Naive thymus-derived CD4-positive, alpha-beta T cell (primary cell): Measurements from ENCODE around the gene IFITM2. TPM values are rescaled to one million over a fixed set of nuclear protein-coding genes. Genes with fewer than 3 reads are reported as not detected.
"Not testable (repeated sequence)": the region's sequence is repeated elsewhere in the genome, so short reads cannot be mapped to it uniquely, and the experiment has no call there.

ENCODE experiments used
- ATAC-seq: fragments of 150-1000 bp; cut with Tn5 transposase; 2 replicates; pipeline ENCODE4 v1.10.0; 2021; ENCODE audit warnings: mild to moderate bottlenecking, moderate library complexity
- CTCF ChIA-PET: fragments of 350-600 bp; sonication (Branson Sonifier 250); formaldehyde crosslinking; loops from one replicate; lab custom pipeline; 2021; ENCODE audit warnings: antibody characterized with exemption; lab: Charles Lee
- POLR2A ChIA-PET: fragments of 350-600 bp; sonication (Branson Sonifier 250); formaldehyde crosslinking; loops from one replicate; lab custom pipeline; 2021; ENCODE audit warnings: antibody characterized with exemption, inconsistent platforms; lab: Charles Lee
- DNase-seq, 9 donors: peaks; one replicate each; pipeline versions ENCODE4 v3.0.0 to v3.0.0-alpha.2; 2020 to 2022; ENCODE audit warnings: mixed read lengths in 1 of 9
- H3K27ac ChIP-seq: one replicate; pipeline ENCODE4 v1.7.0; 2013; ENCODE audit warnings: mild to moderate bottlenecking, low read depth, low read length, moderate library complexity
- H3K27me3 ChIP-seq, 2 donors: one replicate each; pipeline ENCODE4 v1.7.0; 2013; ENCODE audit warnings: low read length in 2 of 2, mild to moderate bottlenecking in 2 of 2, moderate library complexity in 2 of 2; ENCODE audit not compliant: control insufficient read depth in 2 of 2, insufficient read depth in 2 of 2
- H3K36me3 ChIP-seq, 3 experiments: 1 replicate in 2 of 3; 2 replicates in 1 of 3; pipeline ENCODE4 v1.7.0; 2013; ENCODE audit warnings: low read length in 3 of 3, mild to moderate bottlenecking in 3 of 3, moderate library complexity in 1 of 3; ENCODE audit not compliant: insufficient read depth in 3 of 3, control insufficient read depth in 2 of 3
- H3K4me1 ChIP-seq, 2 donors: one replicate each; pipeline ENCODE4 v1.7.0; 2013; ENCODE audit warnings: low read length in 2 of 2, mild to moderate bottlenecking in 2 of 2, moderate library complexity in 1 of 2; ENCODE audit not compliant: control insufficient read depth in 2 of 2, insufficient read depth in 2 of 2
- H3K4me3 ChIP-seq: 2 replicates; pipeline ENCODE4 v1.7.0; 2013; ENCODE audit warnings: mild to moderate bottlenecking, low read length
- H3K9me3 ChIP-seq, 3 experiments: 1 replicate in 2 of 3; 2 replicates in 1 of 3; pipeline ENCODE4 v1.7.0; 2013; ENCODE audit warnings: low read length in 3 of 3; ENCODE audit not compliant: control insufficient read depth in 2 of 3
- H3K27ac Mint-ChIP-seq, 9 donors: one replicate each; pipeline ENCODE4 v1.8.0; 2020 to 2022; ENCODE audit warnings: mixed read lengths in 9 of 9, mild to moderate bottlenecking in 8 of 9, moderate library complexity in 5 of 9, inconsistent platforms in 2 of 9
- H3K27me3 Mint-ChIP-seq, 5 donors: one replicate each; pipeline ENCODE4 v1.8.0; 2021 to 2022; ENCODE audit warnings: mixed read lengths in 5 of 5, mild to moderate bottlenecking in 1 of 5
- H3K36me3 Mint-ChIP-seq, 5 donors: one replicate each; pipeline ENCODE4 v1.8.0; 2020 to 2022; ENCODE audit warnings: mixed read lengths in 5 of 5, mild to moderate bottlenecking in 3 of 5, inconsistent platforms in 1 of 5
- H3K4me1 Mint-ChIP-seq, 7 donors: one replicate each; pipeline ENCODE4 v1.8.0; 2020 to 2022; ENCODE audit warnings: mixed read lengths in 7 of 7, mild to moderate bottlenecking in 3 of 7, inconsistent platforms in 1 of 7
- H3K4me3 Mint-ChIP-seq, 10 donors: one replicate each; pipeline ENCODE4 v1.8.0; 2020 to 2022; ENCODE audit warnings: mild to moderate bottlenecking in 10 of 10, mixed read lengths in 10 of 10, moderate library complexity in 6 of 10, inconsistent platforms in 2 of 10
- H3K9me3 Mint-ChIP-seq, 11 donors: one replicate each; pipeline ENCODE4 v1.8.0; 2020 to 2022; ENCODE audit warnings: mixed read lengths in 11 of 11, mild to moderate bottlenecking in 4 of 11, inconsistent platforms in 1 of 11, moderate library complexity in 1 of 11
- intact Hi-C, 2 donors: fragments of 100-400 bp; cut with micrococcal nuclease; formaldehyde crosslinking; loops; one replicate each; pipeline ENCODE4 v1.15.1; 2023
- polyA plus RNA-seq, 2 donors: library from polyadenylated mRNA; unstranded; fragments of 300-500 nt; fragmentation: Illumina TruSeq; gene quantifications; one replicate each; pipeline ENCODE4 v1.2.3, GENCODE V29; 2021
- total RNA-seq, 6 experiments: library from RNA in 5 of 6; stranded (reverse) in 5 of 6; gene quantifications; 1 replicate in 5 of 6; 2 replicates in 1 of 6; pipeline ENCODE4 v1.2.3 and lab custom pipeline; 2021 to 2026

Gene IFITM2
- total and polyA plus RNA-seq, 7 experiments from 2014 or later: 143 to 3,315 (median 530) TPM

GRCh38 chr11:268716-269145 lies 38.9 kb upstream of the IFITM2 start:
- ATAC-seq (peak; percentile 48), DNase-seq (peak in 6 of 9 donors; percentile 15 to 72 (median 62))
- not testable (repeated sequence) for H3K9me3 ChIP-seq, H3K36me3 ChIP-seq, H3K27me3 Mint-ChIP-seq, H3K27me3 ChIP-seq, H3K9me3 Mint-ChIP-seq, H3K36me3 Mint-ChIP-seq
- Histone ChIP-seq H3K4me3 (peak overlapping the region; percentile 59), H3K27ac (peak overlapping the region; percentile 80), H3K4me1 (peaks cover 24 to 26% of the 10 kb centered on the region in 2 donors)
- intact Hi-C loops: loop anchor here (1.0 to 5.0 kb wide), 14 partner anchors 9 to 427 kb away; partner anchors contain the start of genes BET1L (in 1 of the 2), DEAF1 (in 1 of the 2), IFITM1 (in 1 of the 2) and PSMD13 (in 1 of the 2)
- H3K4me3 Mint-ChIP-seq: peak overlapping the region; percentile 85 to 96 (median 90)
- H3K4me1 Mint-ChIP-seq: peaks cover 20 to 43% (median 35%) of the 10 kb centered on the region in 7 donors
- ChIA-PET CTCF (interaction anchor here (1.0 to 3.6 kb wide), 8 partner anchors 12 to 49 kb away, joined by 3 to 34 read pairs (median 6); partner anchors contain the start of genes NLRP6 and PGGHG), POLR2A (interaction anchor here (0.7 to 4.6 kb wide), 19 partner anchors 11 to 238 kb away, joined by 3 to 330 read pairs (median 13); partner anchors contain the start of genes BET1L, IFITM1, IFITM2 and NLRP6)
- peak overlapping the region; percentile 92 to 100 (median 99) for H3K27ac Mint-ChIP-seq

- POLR2A ChIA-PET: interaction anchor here (0.6 to 13.0 kb wide), 16 partner anchors 11 to 181 kb away, joined by 4 to 330 read pairs (median 18); partner anchors contain the start of genes BET1L, IFITM1, IFITM2 and NLRP6
- H3K4me3 Mint-ChIP-seq: peak overlapping the region; percentile 85 to 96 (median 90)
- intact Hi-C loops: loop anchor here (1.0 to 5.0 kb wide), 14 partner anchors 8 to 426 kb away; partner anchors contain the start of genes BET1L (in 1 of the 2), DEAF1 (in 1 of the 2), IFITM1 (in 1 of the 2) and PSMD13 (in 1 of the 2)
- DNase-seq: peak; percentile 43 to 95 (median 88)
- H3K4me1 Mint-ChIP-seq: peaks cover 20 to 47% (median 35%) of the 10 kb centered on the region in 7 donors
- H3K36me3 ChIP-seq: no peaks in the 10 kb centered on the region
- peak overlapping the region; percentile 59 for H3K4me3 ChIP-seq
- peak overlapping the region; percentile 92 to 100 (median 99) for H3K27ac Mint-ChIP-seq
- peaks cover 0 to 8% (median 0%) of the 10 kb centered on the region in 5 donors for H3K27me3 Mint-ChIP-seq
- peaks cover 24 to 26% of the 10 kb centered on the region in 2 donors for H3K4me1 ChIP-seq
- H3K27ac ChIP-seq: peak overlapping the region; percentile 80
- H3K9me3 Mint-ChIP-seq: peaks cover 0 to 3% (median 0%) of the 10 kb centered on the region in 11 donors
- ATAC-seq: peak; percentile 84
- no peaks in the 10 kb centered on the region for H3K9me3 ChIP-seq
- H3K27me3 ChIP-seq: no peaks in the 10 kb centered on the region
- CTCF ChIA-PET: interaction anchor here (1.0 to 2.8 kb wide), 5 partner anchors 11 to 48 kb away, joined by 3 to 34 read pairs (median 5); partner anchors contain the start of gene NLRP6
- H3K36me3 Mint-ChIP-seq: peaks cover 0 to 5% (median 0%) of the 10 kb centered on the region in 5 donors
Observed at GRCh38 chr11:269146-269890, 38.3 kb upstream of the IFITM2 start.

DNA sequence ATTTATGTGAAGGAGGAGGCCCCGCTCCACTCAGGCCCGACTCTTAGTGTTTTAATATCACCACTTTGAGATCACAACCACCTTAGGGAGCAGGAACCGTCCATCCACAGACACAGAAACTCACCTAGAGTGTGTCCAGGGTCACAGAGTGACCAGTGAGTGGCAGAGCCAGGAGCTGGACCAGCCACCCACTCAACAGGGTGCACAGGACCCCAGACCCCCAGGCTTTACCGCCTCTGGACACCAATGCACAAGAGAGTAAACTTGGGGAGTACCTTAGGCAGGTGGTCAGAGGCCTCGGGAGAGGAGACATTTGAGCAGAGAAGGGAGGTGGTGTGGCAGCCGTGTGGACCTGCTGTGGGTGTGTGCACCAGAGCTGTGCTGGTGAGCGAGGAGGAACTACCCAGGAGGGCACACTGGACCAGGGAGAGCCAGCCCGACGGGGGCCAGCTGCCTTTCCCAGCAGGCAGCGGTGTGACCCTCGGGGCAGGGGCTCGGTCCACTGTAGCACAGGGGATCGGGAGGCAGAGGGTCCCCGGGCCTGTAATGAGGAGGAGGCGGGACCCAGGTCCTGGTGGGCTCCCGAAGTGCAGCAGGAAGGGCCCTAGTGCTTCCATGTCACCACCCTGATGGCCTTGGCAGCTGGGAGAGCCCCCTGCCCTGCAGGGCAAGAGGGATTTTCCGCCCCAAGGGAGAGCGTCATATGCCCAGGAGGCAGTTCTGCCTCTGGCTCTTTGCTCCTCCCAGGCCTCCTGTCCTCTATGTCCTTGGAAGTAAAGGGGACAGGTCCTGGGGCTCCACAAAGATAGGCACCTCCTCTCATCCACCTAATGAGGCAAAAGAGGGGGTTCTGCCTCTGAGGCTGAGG lies 36.9 kb upstream of the IFITM2 start:
- POLR2A ChIA-PET: interaction anchor here (0.6 to 13.0 kb wide), 5 partner anchors 15 to 87 kb away, joined by 3 to 192 read pairs (median 4); partner anchors contain the start of genes NLRP6 and PGGHG
- peak overlapping the region; percentile 80 for H3K27ac ChIP-seq

GRCh38 chr11:271319-271715 lies 36.3 kb upstream of the IFITM2 start:
- H3K27ac Mint-ChIP-seq: peak overlapping the region in 6 of 9 donors; percentile 6 to 99 (median 75)
- POLR2A ChIA-PET: interaction anchor here (0.6 to 13.0 kb wide), 9 partner anchors 14 to 179 kb away, joined by 3 to 192 read pairs (median 3); partner anchors contain the start of genes BET1L, NLRP6, PGGHG and PTDSS2
- H3K9me3 Mint-ChIP-seq: peaks cover 0 to 5% (median 0%) of the 10 kb centered on the region in 11 donors
- no peak overlapping the region for H3K27ac ChIP-seq
- CTCF ChIA-PET: interaction anchor here (0.6 to 1.1 kb wide), 3 partner anchors 10 to 378 kb away, joined by 3 read pairs; no protein-coding TSS in a partner anchor
- peaks cover 0 to 10% (median 5%) of the 10 kb centered on the region in 5 donors for H3K36me3 Mint-ChIP-seq
- no peaks in the 10 kb centered on the region for H3K9me3 ChIP-seq
- intact Hi-C loops: no loop called here
- peaks cover 20 to 54% (median 35%) of the 10 kb centered on the region in 7 donors for H3K4me1 Mint-ChIP-seq
- DNase-seq (no peak), ATAC-seq (no peak)
- no peaks in the 10 kb centered on the region for H3K36me3 ChIP-seq
- H3K4me3 Mint-ChIP-seq: no peak overlapping the region
- no peaks in the 10 kb centered on the region for H3K27me3 ChIP-seq
- H3K4me1 ChIP-seq: peaks cover 24 to 26% of the 10 kb centered on the region in 2 donors
- H3K27me3 Mint-ChIP-seq: peaks cover 0 to 20% (median 0%) of the 10 kb centered on the region in 5 donors
- H3K4me3 ChIP-seq: no peak overlapping the region

More for the DNA sequence above, 36.9 kb upstream of the IFITM2 start:
- no peaks in the 10 kb centered on the region for H3K27me3 ChIP-seq
- Mint-ChIP-seq H3K27ac (peak overlapping the region in 8 of 9 donors; percentile 87 to 100 (median 98)), H3K36me3 (peaks cover 0 to 5% (median 0%) of the 10 kb centered on the region in 5 donors), H3K9me3 (peaks cover 0 to 1% (median 0%) of the 10 kb centered on the region in 11 donors), H3K27me3 (peaks cover 0 to 15% (median 0%) of the 10 kb centered on the region in 5 donors), H3K4me1 (peaks cover 20 to 54% (median 35%) of the 10 kb centered on the region in 7 donors), H3K4me3 (no peak overlapping the region)
- intact Hi-C loops: no loop called here
- no peaks in the 10 kb centered on the region for H3K9me3 ChIP-seq
- DNase-seq (no peak), ATAC-seq (no peak)
- peaks cover 24 to 26% of the 10 kb centered on the region in 2 donors for H3K4me1 ChIP-seq
- H3K4me3 ChIP-seq: no peak overlapping the region
- H3K36me3 ChIP-seq: no peaks in the 10 kb centered on the region
- CTCF ChIA-PET: interaction anchor here (1.0 to 1.1 kb wide), 2 partner anchors 11 to 34 kb away, joined by 3 read pairs; no protein-coding TSS in a partner anchor

DNA sequence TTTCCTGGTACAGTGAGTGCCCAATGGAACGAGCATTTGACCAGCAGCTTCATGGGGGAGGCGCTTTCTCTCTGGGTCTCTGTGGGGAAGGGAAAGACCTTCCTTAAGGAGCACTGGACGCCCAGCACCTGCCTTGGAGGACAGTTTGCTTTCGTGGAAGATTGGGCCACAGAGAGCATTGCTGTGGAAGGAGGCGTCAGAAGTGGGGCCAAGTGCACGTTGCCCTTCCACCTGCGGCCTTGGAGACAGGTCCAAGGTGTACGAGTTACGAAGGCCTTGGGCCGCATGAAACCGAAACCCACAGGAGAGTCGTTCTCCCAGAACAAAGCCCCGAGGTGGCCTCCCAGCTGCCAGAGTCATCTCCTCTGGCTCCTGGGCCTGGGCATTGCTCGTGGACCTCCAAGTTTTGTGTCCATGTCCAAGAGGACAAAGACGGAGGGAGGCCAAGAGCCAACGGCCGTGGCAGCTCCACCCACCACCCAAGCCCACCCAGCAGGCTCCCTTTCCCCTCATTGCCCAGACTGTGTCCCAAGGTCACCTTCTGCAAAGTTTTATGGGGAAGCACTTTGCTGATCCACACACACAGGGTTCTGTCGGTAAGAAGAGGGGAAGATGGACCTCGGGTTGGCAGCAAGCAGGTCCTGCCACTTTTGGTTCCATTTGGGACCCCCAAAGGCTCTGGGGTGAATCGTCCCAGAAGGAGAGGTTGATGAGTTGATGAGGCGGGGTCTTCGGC lies 35.3 kb upstream of the IFITM2 start:
- peak in 1 of 9 donors; percentile 12 for DNase-seq
- Mint-ChIP-seq H3K4me3 (peak overlapping the region in 1 of 10 donors; percentile 56), H3K4me1 (peaks cover 25 to 58% (median 37%) of the 10 kb centered on the region in 7 donors), H3K27ac (peak overlapping the region; percentile 32 to 91 (median 76)), H3K9me3 (peaks cover 0 to 10% (median 0%) of the 10 kb centered on the region in 11 donors), H3K27me3 (peaks cover 0 to 27% (median 0%) of the 10 kb centered on the region in 5 donors), H3K36me3 (peaks cover 0 to 17% (median 11%) of the 10 kb centered on the region in 5 donors)
- Histone ChIP-seq H3K27ac (no peak overlapping the region), H3K27me3 (no peaks in the 10 kb centered on the region), H3K9me3 (no peaks in the 10 kb centered on the region), H3K36me3 (no peaks in the 10 kb centered on the region), H3K4me3 (no peak overlapping the region), H3K4me1 (peaks cover 24 to 26% of the 10 kb centered on the region in 2 donors)
- intact Hi-C loops: no loop called here
- no peak for ATAC-seq
- ChIA-PET CTCF (interaction anchor here (1.1 kb wide), 2 partner anchors 22 to 32 kb away, joined by 3 read pairs; no protein-coding TSS in a partner anchor), POLR2A (interaction anchor here (0.6 to 13.0 kb wide), 8 partner anchors 13 to 178 kb away, joined by 3 to 192 read pairs (median 3); partner anchors contain the start of genes BET1L, NLRP6, PGGHG and PTDSS2)
